Embryonic facial prominence (tissue), 1 donor: ENCODE measurements around the gene RHBDD3.
A peak's percentile ranks its signal among the peaks of the same experiment; 100 is the strongest.

Source experiments
- DNase-seq: peaks from one replicate; pipeline ENCODE4 v3.0.0-alpha.2; 2016; ENCODE audit errors: extremely low spot score

RHBDD3 gene

DNA sequence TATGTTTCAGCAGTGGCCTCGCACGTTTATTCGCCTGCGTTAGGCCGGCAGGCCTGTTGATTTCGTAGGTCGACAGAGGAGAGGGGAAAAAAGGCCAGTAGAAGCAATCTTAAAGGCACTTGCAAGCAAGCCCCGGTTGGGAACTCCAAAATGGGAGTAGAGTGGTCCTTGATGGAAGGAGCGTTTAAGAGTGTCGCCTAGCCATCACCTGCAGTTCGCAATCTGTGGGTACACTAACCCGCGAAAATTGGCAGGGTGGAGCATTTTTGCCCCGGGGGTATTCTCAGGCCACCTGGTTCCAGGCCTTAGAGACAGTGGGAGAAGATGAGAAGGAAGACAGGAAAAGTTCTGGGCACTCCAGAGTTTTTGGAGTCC, 1.4 kb upstream of the RHBDD3 start:
- no peak for DNase-seq

DNA sequence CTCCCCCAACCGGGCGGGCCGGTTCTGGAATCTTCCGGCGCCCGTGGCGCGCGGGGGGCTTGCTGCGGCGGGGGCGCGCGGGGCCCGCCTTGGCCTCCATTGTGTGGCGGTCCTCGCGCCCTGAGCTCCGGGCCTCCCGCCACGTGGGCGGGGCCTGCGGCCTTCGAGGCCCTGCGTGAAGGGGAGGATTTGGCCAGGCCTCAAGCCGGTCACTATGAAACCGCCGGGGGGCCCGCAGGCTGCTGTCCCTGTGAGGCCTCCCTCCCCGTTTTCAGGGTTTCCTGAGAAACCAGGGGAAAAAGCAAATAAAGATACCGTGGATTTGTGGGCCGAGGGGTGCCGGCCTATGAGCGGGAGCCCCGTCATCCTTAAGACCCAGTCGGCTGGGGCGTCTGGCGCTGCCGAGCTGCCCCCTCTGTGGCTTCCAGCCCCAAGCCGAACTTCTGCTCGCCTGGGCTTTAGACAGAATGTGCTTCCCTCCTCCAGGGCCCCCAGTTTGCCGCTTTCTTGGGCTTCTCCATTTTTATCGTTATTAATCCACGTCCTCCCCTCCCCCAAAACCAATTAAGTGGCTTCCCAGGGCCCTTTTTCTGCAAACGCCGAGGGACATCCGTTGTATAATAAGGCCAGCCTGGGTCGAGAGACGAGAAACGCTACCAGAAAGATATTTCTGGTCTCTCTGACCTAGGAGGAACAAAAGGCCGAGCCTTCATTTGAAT, 889 bp upstream of the RHBDD3 start:
- DNase-seq: peak; percentile 31

DNA sequence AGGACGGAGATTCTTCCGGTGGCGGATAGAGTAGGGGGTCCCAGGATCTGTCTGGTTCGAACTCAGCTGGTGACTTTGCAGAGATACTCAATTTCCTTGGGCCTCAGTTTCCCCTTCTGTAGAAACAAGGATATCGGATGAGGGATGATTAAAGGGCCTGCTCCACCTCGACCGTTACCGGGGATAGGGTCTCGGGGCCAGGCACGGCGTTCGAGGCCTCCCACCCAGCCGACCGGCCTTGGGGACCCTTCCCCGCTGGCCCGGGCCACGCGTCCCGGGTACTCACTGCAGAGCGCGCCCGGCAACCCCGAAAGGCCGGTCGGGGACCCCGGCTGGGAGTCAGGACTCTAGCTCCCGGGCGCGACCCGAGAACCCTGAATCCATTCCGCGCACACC, 321 bp downstream of the RHBDD3 start:
- DNase-seq: no peak

DNA sequence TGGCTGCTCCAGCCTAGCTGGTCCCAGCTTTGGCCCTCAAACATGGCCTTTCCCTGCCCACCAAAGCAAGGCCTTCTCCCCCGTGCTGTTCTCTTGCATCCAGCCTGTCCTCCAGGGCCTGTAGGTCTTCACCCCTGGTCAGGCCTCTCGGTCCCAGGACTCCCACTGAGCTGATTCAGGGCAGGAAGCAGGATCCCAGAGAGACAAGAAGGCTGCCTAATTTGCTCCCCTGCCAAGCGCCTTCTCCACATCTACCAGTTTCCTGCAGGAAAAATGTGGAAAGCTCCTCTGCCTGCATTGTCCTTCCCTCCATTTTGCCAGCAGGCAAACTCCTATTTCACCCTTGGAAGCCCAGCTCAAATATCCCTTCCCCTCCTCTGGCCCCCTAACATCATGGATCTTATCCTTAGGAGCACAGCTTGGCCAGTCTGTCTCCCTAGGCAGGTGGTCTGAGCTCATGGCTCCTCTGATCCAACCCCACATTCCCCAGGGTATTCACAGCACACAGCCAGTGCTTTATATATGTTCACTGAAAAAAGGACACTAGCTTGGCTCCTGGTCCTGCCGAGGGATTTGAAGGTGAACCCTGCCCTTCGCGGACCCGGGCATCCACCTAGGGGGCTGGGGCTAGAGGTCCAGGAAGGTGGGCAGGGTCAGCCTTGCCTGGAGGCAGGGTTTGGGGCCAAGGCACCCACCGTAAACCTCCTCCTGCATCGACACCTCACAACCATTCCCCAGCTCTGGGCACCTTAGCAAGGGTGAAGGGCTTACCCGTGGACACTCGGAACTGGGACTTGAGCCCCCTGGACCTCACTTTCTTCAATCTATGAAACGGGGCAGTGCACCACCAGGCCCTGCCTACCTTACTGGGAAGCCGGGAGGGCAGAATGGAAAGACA, 968 bp downstream of the RHBDD3 start:
- no peak for DNase-seq

DNA sequence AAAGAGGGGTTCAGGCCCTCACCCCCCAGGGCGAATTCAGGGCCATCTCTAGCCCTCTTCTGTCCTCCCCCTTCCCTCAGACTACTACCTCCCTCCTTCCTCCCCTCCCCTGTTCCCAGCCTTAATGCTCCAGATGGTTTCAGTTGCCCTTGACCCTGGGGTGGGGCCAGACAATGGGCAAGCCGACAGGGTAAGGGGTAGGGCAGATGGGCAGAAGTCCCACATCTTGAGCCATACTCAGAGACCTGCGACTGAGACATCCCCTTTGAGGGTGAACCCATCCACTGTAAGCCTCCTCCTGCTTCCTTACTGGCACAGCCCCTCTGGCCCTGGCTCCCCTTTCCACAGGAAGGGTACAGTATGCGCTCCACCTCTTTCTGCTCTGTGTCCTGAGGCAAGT, 1.9 kb downstream of the RHBDD3 start:
- DNase-seq: no peak

DNA sequence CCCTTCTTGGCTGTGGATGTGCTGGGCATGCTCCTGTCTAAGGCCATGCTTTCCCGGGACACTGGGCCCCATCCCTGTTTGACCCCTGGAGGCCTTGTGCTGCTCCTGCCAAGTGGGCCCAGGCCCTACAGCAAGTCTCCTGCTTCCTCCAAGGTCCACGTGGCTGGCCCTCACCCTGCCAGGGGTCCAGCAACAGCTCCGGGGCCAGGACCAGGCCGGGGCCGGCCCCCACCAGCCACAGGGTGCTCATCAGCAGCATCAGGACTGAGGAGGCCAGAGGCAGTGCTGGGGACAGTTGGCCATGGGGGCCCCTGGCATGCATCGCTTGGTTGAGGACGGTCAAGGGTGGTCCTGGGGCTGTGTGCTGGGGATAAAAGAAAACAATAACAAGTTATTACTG, 2.5 kb downstream of the RHBDD3 start:
- no peak for DNase-seq

DNA sequence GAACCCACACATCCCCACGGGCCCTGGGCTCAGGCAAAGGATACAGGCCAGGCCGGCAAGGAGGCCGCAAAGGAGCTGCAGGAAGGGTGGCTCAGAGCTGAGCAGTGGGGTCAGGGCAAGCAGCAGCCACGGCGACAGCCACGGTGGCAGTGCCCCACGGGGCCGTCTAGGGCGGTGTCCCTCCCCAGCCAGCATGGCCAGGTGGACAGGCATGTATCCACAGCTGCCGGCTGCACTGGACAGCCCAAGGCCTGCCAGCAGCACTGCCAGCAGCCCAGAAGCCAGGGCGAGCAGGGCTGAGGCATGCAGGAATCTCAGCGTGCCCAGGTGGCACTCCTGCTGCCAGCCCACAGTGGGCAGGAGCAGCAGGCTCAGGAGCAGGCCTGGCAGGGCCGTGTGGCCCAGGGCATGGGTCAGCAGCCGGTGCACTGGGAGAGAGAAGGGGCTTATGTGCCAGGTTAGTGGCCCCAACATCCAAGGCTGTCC, 3.9 kb downstream of the RHBDD3 start:
- DNase-seq: no peak

DNA sequence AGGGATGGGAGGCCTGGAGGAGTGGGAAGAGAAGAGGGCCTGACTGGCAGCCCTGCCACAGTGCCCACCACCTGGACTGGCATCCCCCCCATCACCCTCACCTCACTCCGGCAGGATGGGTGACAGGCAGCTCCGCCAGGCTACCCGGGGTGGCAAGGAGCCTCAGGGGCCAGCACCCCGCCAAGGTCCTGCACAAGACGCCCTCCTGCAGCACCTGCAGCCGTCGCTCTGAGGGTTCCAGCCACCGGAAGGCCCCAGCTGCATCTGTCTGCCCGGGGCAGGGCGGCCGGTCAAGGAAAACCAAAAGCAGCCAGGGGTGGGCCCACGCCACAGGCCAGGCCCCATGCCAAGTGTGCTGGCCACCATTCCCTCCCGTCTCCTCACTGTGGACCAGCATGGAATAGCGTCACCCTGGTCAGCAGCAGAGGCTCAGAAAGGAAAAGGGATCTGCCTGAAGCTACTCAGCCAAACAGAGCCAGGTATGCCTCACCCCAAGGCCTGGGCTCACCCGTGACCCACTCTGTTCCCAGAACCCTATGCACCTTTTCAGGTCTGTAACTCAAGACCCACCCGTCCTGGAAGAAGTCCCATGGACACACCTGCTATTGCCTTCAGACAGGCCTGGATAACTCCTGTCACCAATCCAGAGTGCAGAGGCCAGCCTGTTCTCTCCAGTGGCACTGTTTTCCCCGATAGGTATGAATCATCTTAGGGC, 7.0 kb downstream of the RHBDD3 start:
- no peak for DNase-seq

DNA sequence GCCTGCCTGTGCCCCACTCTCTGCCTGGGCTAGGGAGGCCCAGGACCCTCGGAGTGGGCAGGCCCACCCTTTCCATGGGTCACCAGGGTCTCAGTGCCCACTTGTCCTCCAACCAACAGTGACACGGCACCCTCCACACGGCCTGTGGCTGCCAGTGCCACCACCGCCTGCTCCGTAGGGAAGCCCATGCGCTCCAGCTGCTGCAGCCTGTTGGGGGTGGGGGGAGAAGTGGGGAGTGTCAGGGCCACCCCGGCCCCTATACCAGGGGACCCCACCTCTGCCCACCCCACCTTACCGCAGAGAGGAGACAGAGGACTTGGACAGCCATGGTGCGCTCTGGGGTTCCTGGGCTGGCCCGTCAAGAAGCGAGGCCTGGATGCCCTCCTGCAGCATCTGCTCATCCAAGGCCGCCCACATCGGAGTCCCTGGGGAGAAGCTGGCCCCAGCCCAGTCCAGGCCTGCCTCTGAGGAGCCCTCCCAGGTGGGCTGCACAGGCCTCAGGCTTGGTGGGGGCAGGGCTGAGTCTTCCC, 7.7 kb downstream of the RHBDD3 start:
- DNase-seq: no peak

DNA sequence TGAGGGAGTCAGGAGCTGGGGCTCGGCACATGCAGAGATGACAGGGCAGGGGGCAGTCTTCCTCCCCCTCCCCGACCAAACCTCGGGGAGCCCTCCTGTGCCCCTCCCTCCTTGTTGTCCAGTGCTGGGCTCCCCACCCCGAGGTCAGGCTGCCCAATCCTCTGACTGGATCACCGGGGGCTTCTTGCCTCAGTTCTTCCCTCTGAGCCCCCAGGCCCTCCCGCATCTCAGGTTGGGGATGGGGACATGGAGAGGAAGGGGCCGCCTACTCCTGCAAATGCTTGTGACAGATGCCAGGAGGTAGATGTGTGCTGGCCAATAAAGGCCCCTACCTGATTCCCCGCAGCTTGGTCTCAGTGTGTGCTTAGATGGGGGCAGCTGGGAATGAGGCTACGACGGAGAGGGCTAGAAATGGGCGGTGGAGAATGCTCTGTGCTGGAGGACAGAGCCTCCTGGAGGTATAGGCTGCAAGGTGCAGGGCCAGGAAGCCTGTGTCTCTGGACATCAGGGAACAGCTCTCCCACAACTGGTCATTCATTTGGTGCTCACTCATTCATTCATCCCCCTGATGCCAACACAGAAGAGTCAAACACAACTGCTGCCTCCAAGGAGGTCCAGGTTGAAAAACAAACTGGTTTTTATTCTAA, 8.4 kb downstream of the RHBDD3 start:
- DNase-seq: no peak

DNA sequence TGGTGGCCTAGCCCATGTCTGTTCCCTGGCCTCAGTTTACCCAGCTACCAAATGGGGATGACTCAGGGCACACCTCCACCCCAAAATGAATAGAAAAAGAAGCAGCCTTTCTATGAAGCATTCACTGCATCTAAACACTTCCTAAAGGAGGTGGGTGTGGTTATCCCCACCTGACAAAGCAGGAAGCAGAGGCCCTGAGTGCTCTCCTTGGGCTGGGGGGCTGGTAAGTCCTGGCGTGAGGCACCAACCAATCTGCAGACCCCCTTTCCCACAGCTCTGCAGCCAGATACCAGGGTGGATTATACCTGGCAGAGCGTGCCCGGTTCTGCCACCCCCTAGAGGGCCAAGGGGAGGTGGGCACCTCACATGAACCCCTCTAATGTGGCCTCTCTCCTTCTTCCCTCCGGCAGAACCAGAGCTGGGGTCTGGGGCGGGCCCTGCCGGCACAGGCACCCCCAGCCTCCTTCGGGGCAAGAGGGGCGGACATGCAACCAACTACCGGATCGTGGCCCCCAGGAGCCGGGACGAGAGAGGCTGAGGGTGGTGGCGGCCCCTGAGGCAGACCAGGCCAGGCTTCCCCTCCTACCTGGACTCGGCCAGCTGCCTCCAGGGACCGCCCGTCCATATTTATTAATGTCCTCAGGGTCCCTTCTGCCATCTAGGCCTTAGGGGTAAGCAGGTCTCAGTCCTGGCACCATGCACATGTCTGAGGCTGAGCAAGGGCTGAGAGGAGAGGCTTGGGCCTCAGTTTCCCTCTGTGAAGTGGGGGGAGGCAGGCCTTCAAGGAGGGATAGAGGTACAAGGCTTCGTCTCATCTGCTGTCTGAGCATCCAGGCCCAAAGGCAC, 9.2 kb downstream of the RHBDD3 start:
- DNase-seq: no peak

DNA sequence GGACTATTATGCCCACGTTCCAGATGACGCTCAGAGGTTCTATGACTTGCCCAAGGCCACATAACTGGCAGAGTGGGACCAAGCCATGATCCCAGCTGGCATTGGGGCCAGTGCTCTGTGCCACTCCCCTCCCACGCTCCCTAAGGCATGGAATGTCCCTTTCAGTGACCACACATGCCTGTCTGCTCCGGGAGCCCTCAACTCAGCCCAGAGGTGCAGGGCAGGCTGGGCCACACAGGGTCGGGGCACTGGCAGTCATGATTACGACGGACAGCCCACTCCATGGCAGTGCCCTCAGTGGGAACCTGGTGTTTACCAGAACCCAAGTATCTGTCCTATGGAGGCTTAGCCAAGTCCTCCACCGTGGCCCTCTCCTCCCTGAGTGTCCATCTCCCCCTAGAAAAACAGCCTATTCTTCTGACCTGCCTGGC, 10.0 kb downstream of the RHBDD3 start:
- no peak for DNase-seq

DNA sequence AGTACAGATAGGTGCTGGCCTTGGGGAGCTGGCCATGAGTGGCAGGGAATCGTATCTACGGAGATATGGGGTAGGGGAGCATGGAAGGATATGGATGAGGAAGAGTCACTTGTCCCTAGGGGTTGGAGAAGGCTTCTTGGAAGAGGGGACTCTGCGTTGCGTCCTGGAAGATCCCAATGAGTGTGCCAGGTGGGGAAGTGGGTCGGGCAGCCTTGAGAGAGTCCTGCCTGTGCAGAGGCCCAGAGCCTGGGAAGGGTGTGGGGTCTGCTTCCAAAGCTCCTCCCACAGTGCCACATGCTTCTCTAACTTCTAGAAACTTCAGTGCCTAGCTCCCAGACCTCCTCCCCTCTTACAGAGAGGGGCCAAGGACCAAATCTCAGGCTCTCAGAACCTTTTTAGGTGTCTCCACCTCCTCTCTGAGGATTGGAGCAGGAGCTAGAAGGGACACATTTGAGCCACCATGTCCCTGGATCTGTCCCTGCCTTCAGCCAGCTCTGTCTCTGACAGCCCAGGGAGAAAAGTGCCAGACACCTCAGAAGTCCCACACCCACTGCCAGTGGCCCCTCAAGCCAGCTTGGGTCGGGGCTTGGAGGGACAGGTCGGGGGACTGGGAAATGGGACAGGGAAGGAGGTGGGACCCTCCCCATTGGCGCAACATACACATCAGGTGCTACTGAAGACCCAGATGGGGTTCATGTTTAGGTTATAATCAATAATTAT, 11.0 kb downstream of the RHBDD3 start:
- no peak for DNase-seq

DNA sequence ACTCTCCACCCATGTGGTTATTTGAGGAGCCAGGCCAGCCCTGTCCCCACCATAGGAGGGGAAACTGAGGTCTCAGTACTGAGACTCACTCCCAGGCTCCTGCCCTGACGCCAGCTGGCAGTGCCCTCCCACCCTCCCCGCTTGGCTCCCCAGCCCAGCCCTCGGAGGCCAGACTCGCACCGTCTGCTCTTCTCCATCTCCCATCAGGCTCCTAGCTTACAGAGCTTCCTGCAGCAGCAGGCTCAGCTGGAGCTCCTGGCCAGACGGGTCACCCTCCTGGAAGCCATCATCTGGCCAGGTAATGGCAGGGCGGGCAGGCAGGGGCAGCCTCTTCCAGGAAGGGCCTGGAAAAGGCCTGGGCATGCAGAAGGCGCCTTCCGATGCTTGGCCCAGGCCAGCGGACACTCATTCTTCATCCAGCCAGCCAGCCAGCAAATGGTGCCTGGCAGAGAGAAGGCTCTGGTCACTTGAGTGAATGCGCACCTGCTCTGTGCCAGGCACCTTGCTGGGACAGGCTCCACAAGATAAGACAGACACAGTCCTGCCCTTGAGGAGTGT, 12.6 kb downstream of the RHBDD3 start:
- no peak for DNase-seq

DNA sequence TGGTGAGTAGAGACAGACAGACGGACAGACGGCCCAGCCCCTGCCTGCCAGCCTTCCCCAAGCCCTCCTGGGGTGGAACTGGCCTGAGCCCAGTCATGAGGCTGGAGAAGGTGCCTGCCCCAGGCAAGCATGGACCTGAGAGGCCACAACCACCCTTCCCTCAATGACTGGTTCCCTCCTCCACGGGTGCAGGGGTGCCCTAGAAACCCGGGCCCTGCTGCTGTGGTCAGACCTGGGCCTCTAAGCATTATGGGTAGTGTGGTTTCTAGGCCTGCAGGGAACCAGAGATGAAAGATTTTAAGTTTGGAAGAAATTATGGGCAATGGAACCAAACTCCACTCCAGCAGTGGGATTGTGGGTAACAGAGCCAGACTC, 13.5 kb downstream of the RHBDD3 start:
- no peak for DNase-seq

DNA sequence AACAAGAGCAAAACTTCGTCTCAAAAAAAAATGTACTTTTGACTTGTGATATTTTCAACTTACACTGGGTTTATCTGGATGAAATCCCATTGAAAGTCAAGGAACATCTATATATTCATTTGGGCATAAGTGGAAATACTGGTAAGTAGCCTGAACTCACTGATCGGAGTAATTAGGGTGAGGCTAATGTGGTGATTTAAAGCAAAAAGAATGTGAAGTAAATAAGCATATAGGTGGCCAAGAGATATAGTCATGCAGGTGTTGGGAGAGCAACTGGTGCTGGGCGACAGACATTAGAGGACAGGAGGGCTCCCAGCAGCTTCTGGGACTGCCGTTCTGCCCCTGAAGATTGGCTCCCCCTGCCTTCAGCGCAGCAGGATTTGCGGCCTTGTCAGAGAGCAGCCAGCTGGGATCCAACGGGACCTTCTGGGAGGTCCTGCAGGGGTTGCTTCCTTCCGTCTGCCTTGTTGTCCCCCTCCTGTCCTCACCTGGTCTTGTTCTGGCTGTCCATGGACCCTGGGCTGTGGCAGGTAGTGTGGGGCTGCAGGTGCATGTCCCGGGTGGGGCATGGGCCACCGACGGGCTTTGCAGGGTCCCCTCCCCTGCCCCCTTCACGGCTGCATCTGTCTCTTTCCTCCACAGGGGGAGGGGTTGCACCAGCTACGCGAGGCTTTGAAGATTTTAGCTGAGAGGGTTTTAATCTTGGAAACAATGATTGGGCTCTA, 14.1 kb downstream of the RHBDD3 start:
- DNase-seq: no peak

DNA sequence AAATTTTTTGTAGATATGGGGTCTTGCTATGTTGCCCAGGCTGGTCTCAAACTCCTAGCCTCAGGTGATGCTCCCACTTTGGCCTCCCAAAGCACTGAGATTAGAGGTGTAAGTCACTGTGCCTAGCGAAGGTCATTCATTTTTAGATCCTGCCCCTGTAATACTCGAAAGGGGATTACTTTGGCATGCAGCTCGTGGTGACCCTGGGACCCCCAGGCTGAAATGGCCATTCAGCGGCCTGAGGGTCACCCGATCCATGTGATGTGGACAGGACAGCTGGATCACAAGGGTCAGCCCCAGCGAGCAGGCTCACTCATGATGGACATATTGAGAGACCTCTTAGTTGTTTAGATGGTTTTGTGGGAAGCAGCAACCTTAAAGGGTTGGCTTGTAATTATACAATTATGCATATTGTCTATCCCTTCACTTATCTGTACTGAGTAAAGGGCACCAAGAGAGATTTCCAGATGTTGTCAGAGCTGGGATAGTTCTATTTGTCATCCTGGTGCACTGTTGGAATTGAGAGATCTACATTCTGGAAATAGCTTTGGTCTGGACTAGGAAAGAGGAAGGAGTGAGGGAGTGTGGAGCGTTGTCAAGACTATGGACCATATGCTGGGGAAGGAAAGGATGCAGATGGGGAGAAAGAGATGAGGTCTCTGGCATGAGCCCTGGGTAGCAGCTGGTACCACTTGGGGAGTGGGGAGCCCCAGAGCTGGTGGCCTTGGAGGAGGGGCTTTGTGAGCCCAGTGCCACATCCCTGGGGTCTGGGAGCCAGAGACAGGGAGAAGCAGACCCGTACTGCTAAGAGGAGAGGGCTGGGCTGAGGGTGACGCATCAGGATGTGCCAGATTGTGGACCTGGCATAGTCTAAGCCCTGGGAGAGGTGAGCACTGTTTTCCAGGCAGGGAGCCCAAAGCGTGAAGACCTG, 15.5 kb downstream of the RHBDD3 start:
- no peak for DNase-seq

DNA sequence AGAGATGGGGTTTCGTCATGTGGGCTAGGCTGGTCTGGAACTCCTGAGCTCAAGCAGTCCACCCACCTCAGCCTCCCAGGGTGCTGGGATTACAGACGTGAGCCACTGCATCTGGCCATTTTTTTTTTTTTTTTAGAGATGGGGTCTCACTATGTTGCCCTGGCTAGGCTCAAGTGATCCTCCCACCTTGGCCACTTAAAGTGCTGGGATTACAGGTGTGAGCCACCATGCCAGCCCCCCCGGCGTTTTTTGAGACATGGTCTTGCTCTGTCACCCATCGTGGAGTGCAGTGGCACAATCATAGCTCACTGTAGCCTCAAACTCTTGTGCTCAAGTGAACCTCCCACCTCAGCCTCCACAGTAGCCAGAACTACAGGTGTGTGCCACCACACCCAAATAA, 16.5 kb downstream of the RHBDD3 start:
- no peak for DNase-seq
